Measurements from ENCODE around the gene MAML3.

The MAML3 gene

GRCh38 chr4:140152751-140153418 lies 1.1 kb downstream of the MAML3 start:
- Mint-ChIP-seq H3K4me3 (peak overlapping the region; percentile 100), H3K4me1 (peaks cover 41% of the 10 kb centered on the region), H3K36me3 (ENCODE audit: low read depth) (no peaks in the 10 kb centered on the region)

GRCh38 chr4:140152013-140152703 lies 1.8 kb downstream of the MAML3 start:
- TF ChIP-seq CTCF (IDR thresholded peaks at IDR 0.05) = no peak
- Mint-ChIP-seq H3K27me3 (ENCODE audit: low read depth, poor library complexity) (peaks cover 3% of the 10 kb centered on the region), H3K9me3 (no peaks in the 10 kb centered on the region), H3K36me3 (ENCODE audit: low read depth) (no peaks in the 10 kb centered on the region), H3K4me3 (peak overlapping the region; percentile 100), H3K27ac (peak overlapping the region; percentile 98), H3K4me1 (peaks cover 48% of the 10 kb centered on the region)
- DNase-seq = peak; percentile 50

More at GRCh38 chr4:140152751-140153418, 1.1 kb downstream of the MAML3 start:
- peak; percentile 64 for DNase-seq
- TF ChIP-seq CTCF (IDR thresholded peaks at IDR 0.05) = no peak
- Mint-ChIP-seq H3K27ac (peak overlapping the region; percentile 99), H3K27me3 (ENCODE audit: low read depth, poor library complexity) (peaks cover 3% of the 10 kb centered on the region), H3K9me3 (no peaks in the 10 kb centered on the region)

- DNase-seq = peak; percentile 76
- peaks cover 50% of the 10 kb centered on the region for H3K4me1 Mint-ChIP-seq
- peak overlapping the region; percentile 100 for H3K4me3 Mint-ChIP-seq
- peaks cover 3% of the 10 kb centered on the region for H3K27me3 Mint-ChIP-seq (ENCODE audit: low read depth, poor library complexity)
- no peak for TF ChIP-seq CTCF (IDR thresholded peaks at IDR 0.05)
- H3K27ac Mint-ChIP-seq = peak overlapping the region; percentile 97
- H3K9me3 Mint-ChIP-seq = no peaks in the 10 kb centered on the region
- H3K36me3 Mint-ChIP-seq (ENCODE audit: low read depth) = no peaks in the 10 kb centered on the region
Observed at GRCh38 chr4:140151699-140152012, 2.3 kb downstream of the MAML3 start.

- Mint-ChIP-seq H3K4me3 (peak overlapping the region; percentile 100), H3K36me3 (ENCODE audit: low read depth) (no peaks in the 10 kb centered on the region), H3K27ac (peak overlapping the region; percentile 99), H3K9me3 (no peaks in the 10 kb centered on the region), H3K4me1 (peaks cover 50% of the 10 kb centered on the region), H3K27me3 (ENCODE audit: low read depth, poor library complexity) (peaks cover 3% of the 10 kb centered on the region)
- TF ChIP-seq CTCF (IDR thresholded peaks at IDR 0.05) = no peak
- peak; percentile 80 for DNase-seq
Observed at GRCh38 chr4:140150886-140151698, 2.9 kb downstream of the MAML3 start.

GRCh38 chr4:140150636-140150885 lies 3.4 kb downstream of the MAML3 start:
- no peak for DNase-seq
- Mint-ChIP-seq H3K9me3 (no peaks in the 10 kb centered on the region), H3K4me1 (peaks cover 52% of the 10 kb centered on the region), H3K36me3 (ENCODE audit: low read depth) (no peaks in the 10 kb centered on the region), H3K27ac (peak overlapping the region; percentile 99), H3K4me3 (peak overlapping the region; percentile 100), H3K27me3 (ENCODE audit: low read depth, poor library complexity) (peaks cover 3% of the 10 kb centered on the region)
- TF ChIP-seq CTCF (IDR thresholded peaks at IDR 0.05) = no peak
